ENCODE results near the gene NPHS1. TPM values are rescaled to one million over a fixed set of nuclear protein-coding genes. Genes with fewer than 3 reads are reported as not detected.

Gene NPHS1
- polyA plus RNA-seq, 3 donors: not detected

GRCh38 chr19:35792312-35792711 lies 60.0 kb downstream of the NPHS1 start:
- Mint-ChIP-seq H3K27ac (peak overlapping the region in 1 of 7 donors; percentile 23), H3K4me1 (peaks cover 2% of the 10 kb centered on the region), H3K4me3 (no peak overlapping the region), H3K36me3 (peaks cover 0 to 4% of the 10 kb centered on the region in 2 donors), H3K27me3 (ENCODE audit: low read depth in 3 of 3) (peaks cover 22 to 30% (median 24%) of the 10 kb centered on the region in 3 donors), H3K9me3 (peaks cover 0 to 6% (median 0%) of the 10 kb centered on the region in 7 donors)
- H2AFZ ChIP-seq (ENCODE audit: insufficient read depth, low read depth, low read length, poor library complexity, severe bottlenecking): no peak overlapping the region
- H3K27me3 ChIP-seq (ENCODE audit: control insufficient read depth in 2 of 2, insufficient read depth in 2 of 2, low read length in 2 of 2): peaks cover 2 to 11% of the 10 kb centered on the region in 2 donors
- DNase-seq: no peak
- H3K9me3 ChIP-seq (replicated peaks in 1 of 2; ENCODE audit: control insufficient read depth in 1 of 2, insufficient read depth in 1 of 2, low read length in 2 of 2): no peaks in the 10 kb centered on the region
- 90% methylated on average over 15 of the region's 15 CpGs for WGBS (ENCODE audit: insufficient coverage)
- peaks cover 0 to 5% of the 10 kb centered on the region in 2 donors for H3K36me3 ChIP-seq (replicated peaks in 1 of 2; ENCODE audit: control insufficient read depth in 1 of 2, insufficient read depth in 2 of 2, low read length in 2 of 2)
- TF ChIP-seq CTCF (IDR thresholded peaks at IDR 0.05): no peak
- H4K20me1 ChIP-seq (ENCODE audit: insufficient read depth, low read length): no peaks in the 10 kb centered on the region
- no peak overlapping the region for H3K9ac ChIP-seq (ENCODE audit: insufficient read depth, low read length, poor library complexity, severe bottlenecking)
- H3K4me1 ChIP-seq (ENCODE audit: control insufficient read depth in 1 of 2, insufficient read depth in 2 of 2, low read length in 2 of 2): no peaks in the 10 kb centered on the region
- H3K27ac ChIP-seq (ENCODE audit: low read depth in 1 of 2, low read length in 2 of 2): no peak overlapping the region
- H3K4me2 ChIP-seq (replicated peaks; ENCODE audit: extremely low read depth, low read length, poor library complexity, severe bottlenecking): no peak overlapping the region
- no peak overlapping the region for H3K4me3 ChIP-seq (replicated peaks in 1 of 3; ENCODE audit: low read depth in 2 of 3, low read length in 3 of 3)
- intact Hi-C loops (cut with micrococcal nuclease): no loop called here
- no peaks in the 10 kb centered on the region for H3K79me2 ChIP-seq (ENCODE audit: insufficient read depth, low read length)

GRCh38 chr19:35791814-35792279 lies 60.5 kb downstream of the NPHS1 start:
- no peak overlapping the region for H3K27ac Mint-ChIP-seq
- Histone ChIP-seq H3K9me3 (replicated peaks in 1 of 2; ENCODE audit: control insufficient read depth in 1 of 2, insufficient read depth in 1 of 2, low read length in 2 of 2) (no peaks in the 10 kb centered on the region), H3K36me3 (replicated peaks in 1 of 2; ENCODE audit: control insufficient read depth in 1 of 2, insufficient read depth in 2 of 2, low read length in 2 of 2) (peaks cover 0 to 7% of the 10 kb centered on the region in 2 donors), H3K27ac (ENCODE audit: low read depth in 1 of 2, low read length in 2 of 2) (no peak overlapping the region), H3K27me3 (ENCODE audit: control insufficient read depth in 2 of 2, insufficient read depth in 2 of 2, low read length in 2 of 2) (peaks cover 2 to 7% of the 10 kb centered on the region in 2 donors), H3K9ac (ENCODE audit: insufficient read depth, low read length, poor library complexity, severe bottlenecking) (no peak overlapping the region), H3K4me1 (ENCODE audit: control insufficient read depth in 1 of 2, insufficient read depth in 2 of 2, low read length in 2 of 2) (no peaks in the 10 kb centered on the region), H2AFZ (ENCODE audit: insufficient read depth, low read depth, low read length, poor library complexity, severe bottlenecking) (no peak overlapping the region), H3K4me3 (replicated peaks in 1 of 3; ENCODE audit: low read depth in 2 of 3, low read length in 3 of 3) (no peak overlapping the region), H4K20me1 (ENCODE audit: insufficient read depth, low read length) (no peaks in the 10 kb centered on the region), H3K4me2 (replicated peaks; ENCODE audit: extremely low read depth, low read length, poor library complexity, severe bottlenecking) (no peak overlapping the region), H3K79me2 (ENCODE audit: insufficient read depth, low read length) (no peaks in the 10 kb centered on the region)
- peaks cover 17 to 26% (median 20%) of the 10 kb centered on the region in 3 donors for H3K27me3 Mint-ChIP-seq (ENCODE audit: low read depth in 3 of 3)
- intact Hi-C loops (cut with micrococcal nuclease): no loop called here
- no peak overlapping the region for H3K4me3 Mint-ChIP-seq
- TF ChIP-seq CTCF (IDR thresholded peaks at IDR 0.05): no peak
- WGBS (ENCODE audit: insufficient coverage): 94% methylated on average over 6 of the region's 9 CpGs
- DNase-seq: no peak
- H3K4me1 Mint-ChIP-seq: no peaks in the 10 kb centered on the region
- peaks cover 0 to 5% (median 0%) of the 10 kb centered on the region in 7 donors for H3K9me3 Mint-ChIP-seq
- H3K36me3 Mint-ChIP-seq: peaks cover 0 to 4% of the 10 kb centered on the region in 2 donors
